Tibial nerve (tissue), 3 donors: ENCODE measurements around the gene SERTAD4.

Experiments
- POLR2A ChIP-seq, 2 donors: fragments of 450-650 bp; IDR thresholded peaks; one replicate each; pipeline ENCODE4 v1.6.1; 2017; ENCODE audit warnings: antibody characterized with exemption in 2 of 2, mild to moderate bottlenecking in 2 of 2, moderate library complexity in 2 of 2
- TF ChIP-seq, protein P1 (sequence below), 5 experiments: fragments of 200-600 bp in 3 of 5; fragments of 450-650 bp in 2 of 5; sonication (generic) in 3 of 5; IDR thresholded peaks; one replicate each; pipeline ENCODE4 v1.5.1; 2016 to 2019; ENCODE audit warnings: antibody characterized with exemption in 5 of 5, mild to moderate bottlenecking in 3 of 5, moderate library complexity in 2 of 5

DNA sequence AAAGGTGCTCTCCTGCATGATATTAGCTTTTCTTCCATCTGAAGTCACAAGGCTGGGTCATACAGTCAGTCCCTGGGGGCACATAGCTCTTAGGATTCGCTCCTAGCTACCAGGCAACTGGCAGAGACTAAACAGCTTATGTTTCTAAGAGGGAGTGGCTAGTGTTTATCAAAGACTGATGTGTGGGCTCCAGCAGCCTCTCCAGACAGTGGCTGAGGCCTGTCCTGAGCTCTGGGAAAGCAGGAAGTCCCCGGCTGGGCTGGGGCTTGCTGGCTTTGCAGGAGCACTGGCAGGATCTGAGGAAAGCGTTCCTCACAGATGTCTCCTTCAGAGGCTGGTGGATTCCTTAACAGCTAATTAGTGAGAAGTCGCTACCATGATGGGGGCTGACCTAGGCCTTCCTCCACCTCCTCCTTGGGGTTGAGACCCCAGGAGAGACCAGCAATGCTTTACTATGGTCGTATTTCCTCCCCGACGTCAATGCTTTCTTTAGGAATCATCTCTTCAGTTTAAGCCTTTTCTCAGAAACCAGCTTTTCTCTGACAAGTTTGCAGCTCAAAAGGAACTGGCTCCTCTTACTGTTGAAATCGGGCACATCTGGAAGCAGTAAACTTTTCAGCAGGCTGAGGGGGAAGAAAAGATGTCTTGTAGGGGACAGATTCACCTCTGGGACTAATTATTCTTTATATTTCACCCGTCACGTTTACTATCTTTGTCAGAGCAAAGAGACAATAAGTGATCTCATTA lies 62.6 kb downstream of the SERTAD4 start:
- TF ChIP-seq, protein P1, sequence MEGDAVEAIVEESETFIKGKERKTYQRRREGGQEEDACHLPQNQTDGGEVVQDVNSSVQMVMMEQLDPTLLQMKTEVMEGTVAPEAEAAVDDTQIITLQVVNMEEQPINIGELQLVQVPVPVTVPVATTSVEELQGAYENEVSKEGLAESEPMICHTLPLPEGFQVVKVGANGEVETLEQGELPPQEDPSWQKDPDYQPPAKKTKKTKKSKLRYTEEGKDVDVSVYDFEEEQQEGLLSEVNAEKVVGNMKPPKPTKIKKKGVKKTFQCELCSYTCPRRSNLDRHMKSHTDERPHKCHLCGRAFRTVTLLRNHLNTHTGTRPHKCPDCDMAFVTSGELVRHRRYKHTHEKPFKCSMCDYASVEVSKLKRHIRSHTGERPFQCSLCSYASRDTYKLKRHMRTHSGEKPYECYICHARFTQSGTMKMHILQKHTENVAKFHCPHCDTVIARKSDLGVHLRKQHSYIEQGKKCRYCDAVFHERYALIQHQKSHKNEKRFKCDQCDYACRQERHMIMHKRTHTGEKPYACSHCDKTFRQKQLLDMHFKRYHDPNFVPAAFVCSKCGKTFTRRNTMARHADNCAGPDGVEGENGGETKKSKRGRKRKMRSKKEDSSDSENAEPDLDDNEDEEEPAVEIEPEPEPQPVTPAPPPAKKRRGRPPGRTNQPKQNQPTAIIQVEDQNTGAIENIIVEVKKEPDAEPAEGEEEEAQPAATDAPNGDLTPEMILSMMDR (IDR thresholded peaks at IDR 0.05), result no peak
- TF ChIP-seq POLR2A (IDR thresholded peaks at IDR 0.05), result no peak
